ENCODE results near the gene GLCCI1.

GLCCI1 gene

GRCh38 chr7:7970531-7971307, 2.1 kb downstream of the GLCCI1 start:
- DNase-seq (ENCODE audit: low read depth, low spot score), result no peak
- ChIA-PET POLR2A (interaction anchor here (0.7 kb wide), 1 partner anchor 13 kb away, joined by 3 read pairs; no protein-coding TSS in a partner anchor), CTCF (interaction anchor here (1.0 kb wide), 1 partner anchor 220 kb away, joined by 4 read pairs; no protein-coding TSS in a partner anchor)
- TF ChIP-seq CTCF (IDR thresholded peaks at IDR 0.05; ENCODE audit: insufficient read depth, low read length, missing control alignments), result no peak
- H3K4me3 ChIP-seq (ENCODE audit: low read depth, low read length), result peak overlapping the region; percentile 78

GRCh38 chr7:7971308-7972040, 2.9 kb downstream of the GLCCI1 start:
- TF ChIP-seq CTCF (IDR thresholded peaks at IDR 0.05; ENCODE audit: insufficient read depth, low read length, missing control alignments), result no peak
- POLR2A ChIA-PET, result no interaction called here
- CTCF ChIA-PET, result interaction anchor here (1.0 to 1.3 kb wide), 2 partner anchors 9 to 219 kb away, joined by 4 read pairs; no protein-coding TSS in a partner anchor
- no peak for DNase-seq (ENCODE audit: low read depth, low spot score)
- peak overlapping the region; percentile 78 for H3K4me3 ChIP-seq (ENCODE audit: low read depth, low read length)

- TF ChIP-seq CTCF (IDR thresholded peaks at IDR 0.05; ENCODE audit: insufficient read depth, low read length, missing control alignments), result no peak
- peak overlapping the region; percentile 78 for H3K4me3 ChIP-seq (ENCODE audit: low read depth, low read length)
- ChIA-PET CTCF (interaction anchor here (1.3 kb wide), 1 partner anchor 9 kb away, joined by 4 read pairs; no protein-coding TSS in a partner anchor), POLR2A (no interaction called here)
- DNase-seq (ENCODE audit: low read depth, low spot score), result no peak
Observed at GRCh38 chr7:7972128-7972527, 3.5 kb downstream of the GLCCI1 start.

- TF ChIP-seq CTCF (IDR thresholded peaks at IDR 0.05; ENCODE audit: insufficient read depth, low read length, missing control alignments), result no peak
- no peak for DNase-seq (ENCODE audit: low read depth, low spot score)
- CTCF ChIA-PET, result interaction anchor here (0.6 to 1.4 kb wide), 3 partner anchors 10 to 679 kb away, joined by 3 to 4 read pairs (median 4); no protein-coding TSS in a partner anchor
- POLR2A ChIA-PET, result no interaction called here
- no peak overlapping the region for H3K4me3 ChIP-seq (ENCODE audit: low read depth, low read length)
Observed at GRCh38 chr7:7972922-7973594, 4.5 kb downstream of the GLCCI1 start.

GRCh38 chr7:7976677-7977076, 8.1 kb downstream of the GLCCI1 start:
- ChIA-PET POLR2A (no interaction called here), CTCF (interaction anchor here (1.4 to 2.0 kb wide), 3 partner anchors 9 to 219 kb away, joined by 3 to 7 read pairs (median 4); no protein-coding TSS in a partner anchor)
- no peak for DNase-seq (ENCODE audit: low read depth, low spot score)
- TF ChIP-seq CTCF (IDR thresholded peaks at IDR 0.05; ENCODE audit: insufficient read depth, low read length, missing control alignments), result no peak
- H3K4me3 ChIP-seq (ENCODE audit: low read depth, low read length), result no peak overlapping the region
